ENCODE measurements around the gene CMSS1.

GRCh38 chr3:99899603-99900002, 81.9 kb downstream of the CMSS1 start:
- TF ChIP-seq CTCF (IDR thresholded peaks at IDR 0.05), result no peak
- no peak for TF ChIP-seq POLR2AphosphoS5 (IDR thresholded peaks at IDR 0.05; ENCODE audit: low read depth, low read length)
- TF ChIP-seq REST (IDR thresholded peaks at IDR 0.05; ENCODE audit: insufficient read depth in 1 of 2, low read depth in 2 of 2, low read length in 1 of 2), result no peak
